ENCODE data around the gene BCAS1. TPM values are rescaled to one million over a fixed set of nuclear protein-coding genes. Genes with fewer than 3 reads are reported as not detected.

BCAS1 gene
- total RNA-seq, 4 donors from 2014 or later = 0.29 to 0.83 TPM; not detected in 2

DNA sequence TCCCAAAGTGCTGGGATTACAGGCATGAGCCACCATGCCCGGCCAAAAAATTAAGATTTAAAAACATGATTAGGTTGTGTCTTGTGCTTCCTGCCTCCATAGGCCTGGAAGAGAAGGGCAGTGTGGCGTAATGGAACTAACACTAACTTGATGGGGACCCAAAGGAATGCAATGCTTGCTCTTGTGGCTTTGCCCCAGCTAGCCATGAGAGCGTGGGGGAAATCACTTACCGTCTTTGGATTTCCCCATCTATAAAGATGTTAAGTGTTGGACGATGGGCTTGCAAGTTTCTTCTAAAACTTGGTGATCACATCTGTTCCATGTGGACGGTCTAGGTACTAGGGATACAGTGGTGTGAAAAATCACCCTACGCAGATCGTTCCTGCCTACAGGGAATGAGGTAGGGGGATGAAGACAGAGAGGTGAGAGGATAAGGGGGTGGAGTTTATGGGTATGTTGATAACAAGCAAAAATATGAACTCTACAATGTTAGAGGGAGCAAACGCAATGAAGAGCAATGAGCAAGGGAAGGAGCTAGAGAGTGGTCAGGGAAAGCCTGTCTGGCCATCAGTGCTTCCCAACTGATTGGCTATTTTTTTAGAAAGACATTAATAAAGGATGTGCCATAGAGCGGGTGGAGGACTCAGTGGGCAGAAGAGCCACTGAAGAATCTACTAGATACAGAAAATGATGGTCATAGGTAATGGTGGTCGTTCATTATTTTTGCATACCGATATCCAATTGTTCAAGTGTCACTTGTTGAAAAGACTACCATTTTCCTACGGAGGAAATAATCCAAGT is 165.2 kb downstream of the BCAS1 start:
- no peaks in the 10 kb centered on the region for H3K36me3 ChIP-seq
- H3K4me3 ChIP-seq = no peak overlapping the region
- TF ChIP-seq POLR2A (IDR thresholded peaks at IDR 0.05) (no peak), CTCF (IDR thresholded peaks at IDR 0.05) (no peak)
- no peaks in the 10 kb centered on the region for H3K9me3 ChIP-seq
- H3K4me1 ChIP-seq = no peaks in the 10 kb centered on the region
- no peaks in the 10 kb centered on the region for H3K27me3 ChIP-seq
- intact Hi-C loops (cut with DNase I; ENCODE audit: low total_unique reads) = no loop called here
- no peak for DNase-seq
- no peak overlapping the region for H3K27ac ChIP-seq

- Histone ChIP-seq H3K9me3 (no peaks in the 10 kb centered on the region), H3K4me1 (peaks cover 0 to 2% of the 10 kb centered on the region in 2 donors), H3K27ac (no peak overlapping the region), H3K36me3 (no peaks in the 10 kb centered on the region), H3K4me3 (no peak overlapping the region), H3K27me3 (no peaks in the 10 kb centered on the region)
- no peak for DNase-seq
- intact Hi-C loops (cut with DNase I; ENCODE audit: low total_unique reads) = no loop called here
- no peak for TF ChIP-seq POLR2A (IDR thresholded peaks at IDR 0.05)
- no peak for TF ChIP-seq CTCF (IDR thresholded peaks at IDR 0.05)
Measured at GRCh38 chr20:53904261-53904660, 166.1 kb downstream of the BCAS1 start.

GRCh38 chr20:53903652-53903987 is 166.8 kb downstream of the BCAS1 start:
- TF ChIP-seq POLR2A (IDR thresholded peaks at IDR 0.05) (no peak), CTCF (IDR thresholded peaks at IDR 0.05) (no peak)
- H3K9me3 ChIP-seq = no peaks in the 10 kb centered on the region
- no peak overlapping the region for H3K27ac ChIP-seq
- no peaks in the 10 kb centered on the region for H3K36me3 ChIP-seq
- DNase-seq = no peak
- peaks cover 0 to 4% of the 10 kb centered on the region in 2 donors for H3K4me1 ChIP-seq
- no peak overlapping the region for H3K4me3 ChIP-seq
- H3K27me3 ChIP-seq = no peaks in the 10 kb centered on the region
- intact Hi-C loops (cut with DNase I; ENCODE audit: low total_unique reads) = no loop called here

DNA sequence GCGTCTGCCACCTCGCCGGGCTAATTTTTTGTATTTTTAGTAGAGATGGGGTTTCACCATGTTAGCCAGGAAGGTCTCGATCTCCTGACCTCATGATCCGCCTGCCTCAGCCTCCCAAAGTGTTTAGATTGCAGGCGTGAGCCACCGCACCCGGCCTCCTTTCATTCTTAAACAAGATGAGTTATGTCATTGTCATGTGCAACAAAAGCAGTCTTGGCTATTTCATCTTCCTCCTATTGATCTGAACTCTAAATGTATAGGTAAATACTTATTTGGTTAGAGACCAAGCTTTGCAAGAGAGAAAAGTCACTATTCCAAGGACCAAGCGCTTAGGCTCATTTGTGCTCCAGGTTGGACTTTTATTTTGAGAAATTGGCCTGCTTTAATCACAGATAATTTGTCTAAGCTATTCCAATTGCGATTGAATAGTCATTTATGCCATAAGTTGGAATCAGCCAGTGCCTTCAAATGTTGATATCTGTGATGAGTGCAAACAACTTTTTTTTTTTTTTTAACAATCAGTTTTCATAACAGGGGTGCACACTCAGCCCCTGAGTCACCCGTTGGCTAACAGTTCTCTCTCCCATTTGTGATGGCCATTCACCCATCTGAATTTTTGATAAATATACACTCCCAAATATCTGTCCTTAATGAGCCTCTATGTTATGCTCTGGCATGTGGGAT is 167.3 kb downstream of the BCAS1 start:
- intact Hi-C loops (cut with DNase I; ENCODE audit: low total_unique reads) = no loop called here
- Histone ChIP-seq H3K9me3 (no peaks in the 10 kb centered on the region), H3K36me3 (no peaks in the 10 kb centered on the region), H3K4me1 (peaks cover 0 to 4% of the 10 kb centered on the region in 2 donors), H3K27ac (no peak overlapping the region), H3K4me3 (no peak overlapping the region), H3K27me3 (no peaks in the 10 kb centered on the region)
- no peak for DNase-seq
- no peak for TF ChIP-seq POLR2A (IDR thresholded peaks at IDR 0.05)
- TF ChIP-seq CTCF (IDR thresholded peaks at IDR 0.05) = no peak

DNA sequence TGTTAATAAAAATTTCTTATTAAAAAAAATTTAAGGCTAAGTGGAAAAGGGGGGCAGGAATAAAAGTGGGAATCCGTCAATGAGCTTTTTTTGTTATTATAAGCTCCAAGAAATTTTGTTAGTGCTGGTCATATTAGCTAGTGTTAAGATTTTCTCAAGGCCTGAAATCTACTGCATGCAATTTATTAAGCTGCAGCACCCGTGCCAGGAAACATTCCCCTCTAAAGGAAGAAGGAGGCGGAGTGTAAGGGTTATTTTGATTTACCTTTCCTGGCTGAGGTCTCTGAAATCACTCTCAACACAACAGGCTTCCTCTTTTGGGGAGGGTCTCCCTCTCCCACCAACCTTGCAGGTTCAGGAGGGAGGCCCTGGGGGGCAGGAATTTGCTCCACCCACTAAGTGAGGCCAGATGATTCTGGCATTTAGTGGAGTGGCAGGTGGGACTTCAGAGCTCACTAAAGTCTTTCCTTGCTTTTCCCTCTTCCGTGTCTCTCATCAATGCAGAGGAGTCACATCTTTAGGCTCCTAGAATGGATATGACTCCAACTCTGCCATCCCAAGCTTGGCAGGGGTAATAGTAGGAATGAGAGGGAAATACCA is 168.8 kb downstream of the BCAS1 start:
- intact Hi-C loops (cut with DNase I; ENCODE audit: low total_unique reads) = no loop called here
- no peaks in the 10 kb centered on the region for H3K36me3 ChIP-seq
- no peaks in the 10 kb centered on the region for H3K9me3 ChIP-seq
- no peak overlapping the region for H3K4me3 ChIP-seq
- no peaks in the 10 kb centered on the region for H3K27me3 ChIP-seq
- peaks cover 0 to 4% of the 10 kb centered on the region in 2 donors for H3K4me1 ChIP-seq
- peak in 1 of 2 donors; percentile 34 for DNase-seq
- TF ChIP-seq CTCF (IDR thresholded peaks at IDR 0.05) (no peak), POLR2A (IDR thresholded peaks at IDR 0.05) (no peak)
- H3K27ac ChIP-seq = peak overlapping the region; percentile 67 to 69
